Spinal cord (tissue), 10 donors: ENCODE data around the gene SLC4A11. TPM values are rescaled to one million over a fixed set of nuclear protein-coding genes. Genes with fewer than 3 reads are reported as not detected.
"Not testable (repeated sequence)": the region's sequence is repeated elsewhere in the genome, so short reads cannot be mapped to it uniquely, and the experiment has no call there.

Experiments
- DNase-seq, 6 donors: peaks; one replicate each; pipeline versions ENCODE4 v3.0.0 to v3.0.0-alpha.2; 2013 to 2015; ENCODE audit warnings: low spot score in 6 of 6, low read depth in 4 of 6
- H3K27ac ChIP-seq: one replicate; pipeline ENCODE4 v1.5.1; 2013; ENCODE audit warnings: low read depth, low read length, control low read depth
- H3K27me3 ChIP-seq: one replicate; pipeline ENCODE4 v1.6.1; 2013; ENCODE audit warnings: low read length; ENCODE audit not compliant: control insufficient read depth, insufficient read depth
- H3K36me3 ChIP-seq: one replicate; pipeline ENCODE4 v1.6.1; 2013; ENCODE audit warnings: low read length; ENCODE audit not compliant: control insufficient read depth, insufficient read depth
- H3K4me1 ChIP-seq: one replicate; pipeline ENCODE4 v1.6.1; 2013; ENCODE audit warnings: low read length; ENCODE audit not compliant: control insufficient read depth, insufficient read depth
- H3K4me3 ChIP-seq: one replicate; pipeline ENCODE4 v1.5.1; 2013; ENCODE audit warnings: low read depth, low read length, control low read depth
- H3K9me3 ChIP-seq: one replicate; pipeline ENCODE4 v1.6.1; 2013; ENCODE audit warnings: low read length; ENCODE audit not compliant: control insufficient read depth, insufficient read depth
- WGBS: methylation state at CpG from one replicate; pipeline ENCODE4 v1.1.5; 2013; ENCODE audit warnings: missing lambda C conversion rate; ENCODE audit not compliant: insufficient coverage; 5-methylcytosine and 5-hydroxymethylcytosine counted together
- polyA plus RNA-seq, 2 donors: library from polyadenylated mRNA; unstranded; fragments of 120-200 nt; gene quantifications; one replicate each; pipeline ENCODE4 v1.2.1, GENCODE V29; 2013; ENCODE audit not compliant: insufficient read length in 2 of 2
- total RNA-seq, 2 donors: library from RNA; depleted of rRNA in 1 of 2; stranded (reverse); fragments of 120-200 nt in 1 of 2; fragments of >200 nt in 1 of 2; gene quantifications; one replicate each; pipeline versions ENCODE4 v1.2.3 to v1.2.4, GENCODE V29; 2013 to 2014
- donor health status: healthy.

Gene SLC4A11
- total and polyA plus RNA-seq, 4 donors: 0.20 to 1.3 (median 0.47) TPM

DNA sequence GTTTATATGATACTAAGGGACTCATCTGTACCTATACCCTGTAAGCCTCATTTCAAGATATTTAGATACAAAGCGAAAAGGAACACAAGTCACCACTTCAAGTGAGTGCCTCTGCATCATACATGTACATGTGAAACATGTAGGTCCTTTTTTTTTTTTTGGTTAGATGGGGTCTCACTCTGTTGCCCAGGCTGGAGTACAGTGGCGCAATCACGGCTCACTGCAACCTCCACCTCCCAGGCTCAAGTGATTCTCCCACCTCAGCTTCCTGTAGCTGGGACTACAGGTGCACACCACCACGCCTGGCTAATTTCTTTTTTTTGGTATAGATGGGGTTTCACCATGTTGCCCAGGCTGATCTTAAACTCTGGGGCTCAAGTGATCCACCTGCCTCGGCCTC, 56.6 kb downstream of the SLC4A11 start:
- not testable (repeated sequence) for H3K27ac ChIP-seq, H3K27me3 ChIP-seq, H3K36me3 ChIP-seq, H3K4me1 ChIP-seq, DNase-seq, H3K9me3 ChIP-seq, H3K4me3 ChIP-seq
- WGBS: 100% methylated on average over 1 of the region's 5 CpGs

DNA sequence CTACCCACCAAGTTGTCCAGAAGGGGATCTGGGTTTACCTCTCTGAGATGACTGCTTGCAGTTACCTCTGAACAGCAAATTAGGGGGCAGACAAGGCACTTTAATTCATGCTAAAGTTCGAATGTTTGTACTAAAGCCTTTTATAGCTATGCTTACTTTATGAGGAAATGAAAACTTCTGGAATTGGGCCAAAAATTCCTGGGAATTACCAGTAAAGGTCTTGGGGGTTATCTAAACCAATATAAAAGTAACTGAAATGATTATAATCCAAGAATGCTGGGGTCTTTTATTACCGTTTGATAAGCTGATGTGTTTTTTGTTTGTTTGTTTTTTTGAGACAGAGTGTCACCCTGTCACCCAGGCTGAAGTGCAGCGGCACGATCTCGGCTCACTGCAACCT, 57.7 kb downstream of the SLC4A11 start:
- no peaks in the 10 kb centered on the region for H3K9me3 ChIP-seq

DNA sequence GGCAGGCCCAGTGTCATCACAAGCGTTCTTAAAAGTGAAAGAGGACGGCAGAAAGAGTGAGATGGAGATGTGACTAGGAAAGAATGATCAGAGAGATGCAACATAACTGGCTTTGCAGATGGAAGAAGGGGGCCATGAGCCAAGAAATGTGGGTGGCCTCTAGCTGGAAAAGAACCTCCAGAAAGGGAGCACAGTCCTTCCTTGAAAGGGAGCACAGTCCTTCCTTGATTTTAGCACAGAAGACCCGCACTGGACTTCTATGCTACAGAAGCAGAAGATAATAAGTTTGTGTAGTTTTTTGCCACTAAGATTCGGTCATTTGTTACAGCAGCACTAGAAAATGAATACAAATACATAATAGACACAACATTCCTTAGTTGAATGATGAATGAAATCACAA, 58.7 kb downstream of the SLC4A11 start:
- WGBS: 47% methylated on average over 2 of the region's 4 CpGs
- Histone ChIP-seq H3K27me3 (no peaks in the 10 kb centered on the region), H3K4me1 (no peaks in the 10 kb centered on the region), H3K4me3 (no peak overlapping the region), H3K27ac (no peak overlapping the region), H3K36me3 (peaks cover 5% of the 10 kb centered on the region), H3K9me3 (no peaks in the 10 kb centered on the region)
- no peak for DNase-seq

More for the DNA sequence above, 57.7 kb downstream of the SLC4A11 start:
- Histone ChIP-seq H3K4me3 (no peak overlapping the region), H3K36me3 (peaks cover 4% of the 10 kb centered on the region), H3K27me3 (no peaks in the 10 kb centered on the region), H3K27ac (no peak overlapping the region), H3K4me1 (no peaks in the 10 kb centered on the region)
- WGBS: 93% methylated on average over 3 of the region's 5 CpGs
- DNase-seq: no peak

DNA sequence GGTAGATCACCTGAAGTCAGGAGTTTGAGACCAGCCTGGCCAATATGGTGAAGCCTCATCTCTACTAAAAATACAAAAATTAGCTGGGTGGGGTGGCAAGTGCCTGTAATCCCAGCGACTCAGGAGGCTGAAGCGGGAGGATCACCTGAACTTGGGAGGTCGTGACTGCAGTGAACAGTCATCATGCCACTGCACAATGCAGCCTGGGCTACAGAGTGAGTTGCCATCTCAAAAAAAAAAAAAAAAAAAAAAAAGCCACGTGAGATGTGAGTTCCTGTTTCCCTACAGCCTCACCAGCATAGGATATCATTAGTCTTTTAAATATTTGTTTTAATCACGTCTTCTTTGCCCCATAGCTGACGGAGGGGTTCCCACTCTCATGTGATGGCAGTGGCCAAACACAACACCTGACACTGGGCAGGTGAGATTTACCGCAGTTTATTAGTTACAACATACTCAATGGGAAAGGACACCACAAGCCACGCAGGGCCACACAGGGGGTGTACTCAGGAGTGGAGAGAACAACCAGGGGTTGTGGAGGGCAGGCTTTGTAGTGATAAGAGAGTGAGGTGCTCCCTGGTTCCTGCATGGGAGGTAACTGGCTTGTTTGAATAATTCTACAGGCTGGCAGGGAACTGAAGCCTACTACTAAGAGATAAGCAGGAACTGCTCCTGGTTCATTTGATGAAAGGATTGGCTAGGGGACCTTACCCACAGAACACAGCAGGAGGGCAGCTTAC, 61.1 kb downstream of the SLC4A11 start:
- Histone ChIP-seq H3K4me3 (no peak overlapping the region), H3K27ac (no peak overlapping the region)
- 100% methylated on average over 3 of the region's 8 CpGs for WGBS

More for the DNA sequence above, 61.1 kb downstream of the SLC4A11 start:
- H3K36me3 ChIP-seq: peaks cover 2% of the 10 kb centered on the region
- H3K4me1 ChIP-seq: peaks cover 8% of the 10 kb centered on the region
- H3K27me3 ChIP-seq: peaks cover 3% of the 10 kb centered on the region
- H3K9me3 ChIP-seq: no peaks in the 10 kb centered on the region
- DNase-seq: no peak

Other genes starting within 250 kb of the SLC4A11 start
- under 1 TPM in 1 of 2 donors, not detected in 1; 0.44 TPM for gene GNRH2, start 195.6 kb downstream of the SLC4A11 start, total RNA-seq
- gene GNRH2, start 195.6 kb downstream of the SLC4A11 start, polyA plus RNA-seq: 1 to 10 TPM in 1 of 2 donors, under 1 TPM in 1; 0.68 to 1.8 TPM
- 10 to 100 TPM; 24.1 to 63.7 TPM for gene MRPS26, start 193.1 kb downstream of the SLC4A11 start, total RNA-seq
- 10 to 100 TPM; 84.3 to 91.1 TPM for gene MRPS26, start 193.1 kb downstream of the SLC4A11 start, polyA plus RNA-seq
- under 1 TPM in 1 of 2 donors, not detected in 1; 0.33 TPM for gene OXT, start 167.6 kb downstream of the SLC4A11 start, total RNA-seq
- under 1 TPM in 1 of 2 donors, not detected in 1; 0.32 TPM for gene OXT, start 167.6 kb downstream of the SLC4A11 start, polyA plus RNA-seq
- gene AVP, start 154.5 kb downstream of the SLC4A11 start, total RNA-seq: not detected
- not detected for gene AVP, start 154.5 kb downstream of the SLC4A11 start, polyA plus RNA-seq
- gene FASTKD5, start 79.3 kb downstream of the SLC4A11 start, total RNA-seq: 10 to 100 TPM; 15.5 to 17.0 TPM
- gene FASTKD5, start 79.3 kb downstream of the SLC4A11 start, polyA plus RNA-seq: 10 to 100 TPM; 13.7 to 15.6 TPM
- 1 to 10 TPM; 2.7 to 6.8 TPM for gene UBOX5, start 79.3 kb downstream of the SLC4A11 start, total RNA-seq
- gene UBOX5, start 79.3 kb downstream of the SLC4A11 start, polyA plus RNA-seq: 1 to 10 TPM; 5.0 to 8.2 TPM
- 10 to 100 TPM; 21.4 to 27.7 TPM for gene LZTS3, start 65.6 kb downstream of the SLC4A11 start, total RNA-seq
- gene LZTS3, start 65.6 kb downstream of the SLC4A11 start, polyA plus RNA-seq: 10 to 100 TPM; 79.5 to 83.2 TPM
- gene DDRGK1, start 34.5 kb downstream of the SLC4A11 start, total RNA-seq: 10 to 100 TPM; 23.0 to 64.9 TPM
- 10 to 100 TPM; 61.6 to 79.0 TPM for gene DDRGK1, start 34.5 kb downstream of the SLC4A11 start, polyA plus RNA-seq
- gene ITPA, start 29.7 kb downstream of the SLC4A11 start, total RNA-seq: 10 to 100 TPM; 24.4 to 49.5 TPM
- 10 to 100 TPM; 68.0 to 82.8 TPM for gene ITPA, start 29.7 kb downstream of the SLC4A11 start, polyA plus RNA-seq
- gene DNAAF9, start 168.5 kb upstream of the SLC4A11 start, total RNA-seq: 10 to 100 TPM; 27.2 to 35.6 TPM
- 10 to 100 TPM; 44.1 to 45.4 TPM for gene DNAAF9, start 168.5 kb upstream of the SLC4A11 start, polyA plus RNA-seq
- gene ATRN, start 231.8 kb upstream of the SLC4A11 start, total RNA-seq: 10 to 100 TPM; 40.1 to 64.2 TPM
- 10 to 100 TPM; 43.4 to 49.5 TPM for gene ATRN, start 231.8 kb upstream of the SLC4A11 start, polyA plus RNA-seq